GM19397 (cell line): ENCODE results near the gene GAB3.
"Not testable (repeated sequence)": the region's sequence is repeated elsewhere in the genome, so short reads cannot be mapped to it uniquely, and the experiment has no call there.

Experiments
- ATAC-seq: cut with Tn5 transposase; IDR thresholded peaks from one replicate; pipeline ENCODE4 v1.9.1; 2021; ENCODE audit warnings: mild to moderate bottlenecking, moderate library complexity; ENCODE audit not compliant: unreplicated experiment

Gene GAB3

GRCh38 chrX:154658187-154658586 is 92.7 kb downstream of the GAB3 start:
- ATAC-seq: no peak

GRCh38 chrX:154657226-154657805 is 93.6 kb downstream of the GAB3 start:
- no peak for ATAC-seq

GRCh38 chrX:154655786-154656185 is 95.1 kb downstream of the GAB3 start:
- no peak for ATAC-seq

GRCh38 chrX:154655346-154655745 is 95.5 kb downstream of the GAB3 start:
- ATAC-seq: no peak

GRCh38 chrX:154654925-154655324 is 96.0 kb downstream of the GAB3 start:
- no peak for ATAC-seq

- no peak for ATAC-seq
These were observed 96.5 kb downstream of the GAB3 start for GRCh38 chrX:154654372-154654771.

- not testable (repeated sequence) for ATAC-seq
These were observed 97.5 kb downstream of the GAB3 start, which contains the start of gene CTAG2 for GRCh38 chrX:154653413-154653812. TSS of gene CTAG2 (minus strand) at chrX:154653579. CDS start at chrX:154653515, 64 bp downstream.

GRCh38 chrX:154653048-154653401 is 97.9 kb downstream of the GAB3 start:
- no peak for ATAC-seq

GRCh38 chrX:154652311-154653047 is 98.4 kb downstream of the GAB3 start:
- no peak for ATAC-seq

GRCh38 chrX:154650221-154650510 is 100.7 kb downstream of the GAB3 start:
- ATAC-seq: no peak

GRCh38 chrX:154649503-154650220 is 101.2 kb downstream of the GAB3 start:
- no peak for ATAC-seq

GRCh38 chrX:154648931-154649330 is 101.9 kb downstream of the GAB3 start:
- ATAC-seq: no peak

GRCh38 chrX:154645745-154646378 is 105.0 kb downstream of the GAB3 start:
- ATAC-seq: not testable (repeated sequence)

GRCh38 chrX:154643708-154644107 is 107.2 kb downstream of the GAB3 start:
- ATAC-seq: not testable (repeated sequence)

- ATAC-seq: not testable (repeated sequence)
These were observed 109.1 kb downstream of the GAB3 start for GRCh38 chrX:154641740-154642139.

GRCh38 chrX:154633661-154634060 is 117.2 kb downstream of the GAB3 start:
- ATAC-seq: not testable (repeated sequence)

- not testable (repeated sequence) for ATAC-seq
These were observed 119.9 kb downstream of the GAB3 start for GRCh38 chrX:154630949-154631348.

GRCh38 chrX:154628960-154629359 is 121.9 kb downstream of the GAB3 start:
- ATAC-seq: not testable (repeated sequence)
